HepG2 (cell line): ENCODE data around the gene TNFRSF9. TPM values are rescaled to one million over a fixed set of nuclear protein-coding genes. Genes with fewer than 3 reads are reported as not detected.
A peak's percentile ranks its signal among the peaks of the same experiment; 100 is the strongest.

ENCODE experiments used
- CBFB ChIP-seq: sonication (generic); formaldehyde crosslinking; IDR thresholded peaks from 2 replicates; pipeline ENCODE4 v1.4.0; 2020; ENCODE audit warnings: missing genetic modification reagents
- DRAP1 ChIP-seq: IDR thresholded peaks from 2 replicates; pipeline ENCODE4 v1.6.1; 2016; ENCODE audit warnings: missing genetic modification reagents, missing compliant biosample characterization
- FOSL2 ChIP-seq: sonication (generic); formaldehyde crosslinking; IDR thresholded peaks from 2 replicates; pipeline ENCODE4 v1.4.0; 2020; ENCODE audit warnings: missing genetic modification reagents
- FOXC1 ChIP-seq: sonication (generic); formaldehyde crosslinking; IDR thresholded peaks from 2 replicates; pipeline ENCODE4 v1.8.0; 2022; ENCODE audit warnings: mild to moderate bottlenecking, missing genetic modification reagents, borderline replicate concordance
- HINFP ChIP-seq: sonication (generic); formaldehyde crosslinking; IDR thresholded peaks from 2 replicates; pipeline ENCODE4 v1.4.0; 2020; ENCODE audit warnings: low read depth, mild to moderate bottlenecking, missing genetic modification reagents
- MAZ ChIP-seq, 2 experiments: sonication (generic) in 1 of 2; formaldehyde crosslinking in 1 of 2; IDR thresholded peaks; 2 replicates each; pipeline versions ENCODE4 v1.5.0 to v1.6.1; 2012 to 2020; ENCODE audit warnings: low read depth in 2 of 2, mild to moderate bottlenecking in 2 of 2, borderline replicate concordance in 1 of 2, improper control_type of control experiment in 1 of 2, low read length in 1 of 2, missing genetic modification reagents in 1 of 2, moderate library complexity in 1 of 2
- MBNL3 ChIP-seq: fragments of 250-450 bp; sonication (Bioruptor Pico); conservative IDR thresholded peaks from 2 replicates; pipeline ENCODE4 v1.8.0; 2022; ENCODE audit warnings: mild to moderate bottlenecking, inconsistent platforms
- MIER3 ChIP-seq: IDR thresholded peaks from 2 replicates; pipeline ENCODE4 v1.6.1; 2016; ENCODE audit warnings: missing compliant biosample characterization, borderline replicate concordance
- MTA1 ChIP-seq: sonication (generic); formaldehyde crosslinking; IDR thresholded peaks from 2 replicates; pipeline ENCODE4 v1.4.0; 2020; ENCODE audit warnings: missing genetic modification reagents, mild to moderate bottlenecking, borderline replicate concordance
- NFRKB ChIP-seq: fragments of 450-650 bp; IDR thresholded peaks from 2 replicates; pipeline ENCODE4 v1.6.1; 2017
- TBX3 ChIP-seq: fragments of 450-650 bp; IDR thresholded peaks from 2 replicates; pipeline ENCODE4 v1.6.1; 2017; ENCODE audit warnings: antibody characterized with exemption, mild to moderate bottlenecking, inconsistent platforms, borderline replicate concordance
- THYN1 ChIP-seq: sonication (generic); formaldehyde crosslinking; IDR thresholded peaks from 2 replicates; pipeline ENCODE4 v1.8.1; 2023; ENCODE audit warnings: low read depth, mild to moderate bottlenecking, moderate library complexity, missing genetic modification reagents, borderline replicate concordance
- XRCC5 ChIP-seq: fragments of 200-400 bp; formaldehyde crosslinking; optimal IDR thresholded peaks from 2 replicates; pipeline ENCODE3; 2017; ENCODE audit warnings: mild to moderate bottlenecking, low read length
- ZFP36L2 ChIP-seq: sonication (generic); formaldehyde crosslinking; IDR thresholded peaks from 2 replicates; pipeline ENCODE4 v1.4.0; 2020; ENCODE audit warnings: missing genetic modification reagents
- ZFYVE20 ChIP-seq: sonication (generic); formaldehyde crosslinking; IDR thresholded peaks from 2 replicates; pipeline ENCODE4 v1.8.0; 2023; ENCODE audit warnings: low read depth, mild to moderate bottlenecking, moderate library complexity, missing genetic modification reagents, borderline replicate concordance
- ZNF124 ChIP-seq: sonication (generic); formaldehyde crosslinking; IDR thresholded peaks from 2 replicates; pipeline ENCODE4 v1.4.0; 2020; ENCODE audit warnings: missing genetic modification reagents
- ZNF34 ChIP-seq: sonication (generic); formaldehyde crosslinking; IDR thresholded peaks from 2 replicates; pipeline ENCODE4 v1.4.0; 2020; ENCODE audit warnings: mild to moderate bottlenecking, missing genetic modification reagents, borderline replicate concordance
- ZNF414 ChIP-seq: sonication (generic); formaldehyde crosslinking; IDR thresholded peaks from 2 replicates; pipeline ENCODE4 v1.5.0; 2020; ENCODE audit warnings: missing genetic modification reagents
- ZNF503 ChIP-seq: sonication (generic); formaldehyde crosslinking; IDR thresholded peaks from 2 replicates; pipeline ENCODE4 v1.4.0; 2020; ENCODE audit warnings: missing genetic modification reagents
- ZSCAN25 ChIP-seq: sonication (generic); formaldehyde crosslinking; IDR thresholded peaks from 2 replicates; pipeline ENCODE4 v1.8.0; 2022; ENCODE audit warnings: mild to moderate bottlenecking, missing genetic modification reagents
- polyA plus RNA-seq, 8 experiments: library from polyadenylated mRNA; depleted of rRNA in 3 of 8; stranded (reverse) in 7 of 8; unstranded in 1 of 8; fragments of >200 nt; fragmentation: Illumina TruSeq in 4 of 8; extraction: Trizol in 4 of 8; gene quantifications; 2 replicates each; pipeline versions ENCODE4 v1.2.1 to v1.2.3, GENCODE V29; 2011 to 2016; ENCODE audit warnings: low read depth in 4 of 8, missing spikeins in 1 of 8, mixed read lengths in 1 of 8; ENCODE audit not compliant: insufficient read depth in 1 of 8
- total RNA-seq, 5 experiments: library from RNA; depleted of rRNA; stranded (reverse); fragments of >200 nt; fragmentation: Illumina TruSeq; extraction: Trizol; gene quantifications; 2 replicates each; pipeline ENCODE4 v1.2.3, GENCODE V29; 2016; ENCODE audit warnings: low read depth in 1 of 5
- TF ChIP-seq, protein P1 (sequence below): sonication (generic); formaldehyde crosslinking; IDR thresholded peaks from 2 replicates; pipeline ENCODE4 v1.4.0; 2020; ENCODE audit warnings: mild to moderate bottlenecking, missing genetic modification reagents
- TF ChIP-seq, protein P2 (sequence below): sonication (generic); formaldehyde crosslinking; IDR thresholded peaks from 2 replicates; pipeline ENCODE4 v1.8.0; 2022; ENCODE audit warnings: missing genetic modification reagents, mild to moderate bottlenecking, inconsistent platforms, borderline replicate concordance

The TNFRSF9 gene
- total and polyA plus RNA-seq, 2 of the 13 experiments (the other 11 are each of a cell fraction or from before 2014, with no cell fraction given) = 0.07 TPM; not detected in 1

GRCh38 chr1:7961216-7962013 lies 20.8 kb upstream of the TNFRSF9 start, which contains the start of gene PARK7 (continued):
- no peak for TF ChIP-seq MBNL3 (CRISPR knock-in tag)
- TF ChIP-seq NFRKB = no peak
- TF ChIP-seq CBFB (CRISPR knock-in tag) = peak; percentile 83; the same call in 1 of the 2 replicates
- TF ChIP-seq TBX3 = peak; percentile 66; the same call in 1 of the 2 replicates
- TF ChIP-seq HINFP (CRISPR knock-in tag) = peak; percentile 90; the same call in 1 of the 2 replicates
- TF ChIP-seq THYN1 (CRISPR knock-in tag) = no peak
- TF ChIP-seq, protein P1, sequence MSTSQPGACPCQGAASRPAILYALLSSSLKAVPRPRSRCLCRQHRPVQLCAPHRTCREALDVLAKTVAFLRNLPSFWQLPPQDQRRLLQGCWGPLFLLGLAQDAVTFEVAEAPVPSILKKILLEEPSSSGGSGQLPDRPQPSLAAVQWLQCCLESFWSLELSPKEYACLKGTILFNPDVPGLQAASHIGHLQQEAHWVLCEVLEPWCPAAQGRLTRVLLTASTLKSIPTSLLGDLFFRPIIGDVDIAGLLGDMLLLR (CRISPR knock-in tag) = peak; percentile 80
- peak; percentile 56; the same call in 1 of the 2 replicates for TF ChIP-seq ZNF414 (CRISPR knock-in tag)
- peak; percentile 96 for TF ChIP-seq XRCC5
- TF ChIP-seq ZSCAN25 = peak; percentile 74
- peak; percentile 66 for TF ChIP-seq ZNF503 (CRISPR knock-in tag)
- peak; percentile 77 for TF ChIP-seq MAZ (IDR thresholded peaks at IDR 0.05; ENCODE audit: borderline replicate concordance, low read depth, low read length)
- peak; percentile 98 for TF ChIP-seq MAZ (CRISPR knock-in tag; IDR thresholded peaks at IDR 0.05; ENCODE audit: low read depth)
- peak; percentile 86; the same call in 1 of the 2 replicates for TF ChIP-seq FOXC1 (CRISPR knock-in tag)
- peak; percentile 98 for TF ChIP-seq ZNF34 (CRISPR knock-in tag)
- TF ChIP-seq, protein P2, sequence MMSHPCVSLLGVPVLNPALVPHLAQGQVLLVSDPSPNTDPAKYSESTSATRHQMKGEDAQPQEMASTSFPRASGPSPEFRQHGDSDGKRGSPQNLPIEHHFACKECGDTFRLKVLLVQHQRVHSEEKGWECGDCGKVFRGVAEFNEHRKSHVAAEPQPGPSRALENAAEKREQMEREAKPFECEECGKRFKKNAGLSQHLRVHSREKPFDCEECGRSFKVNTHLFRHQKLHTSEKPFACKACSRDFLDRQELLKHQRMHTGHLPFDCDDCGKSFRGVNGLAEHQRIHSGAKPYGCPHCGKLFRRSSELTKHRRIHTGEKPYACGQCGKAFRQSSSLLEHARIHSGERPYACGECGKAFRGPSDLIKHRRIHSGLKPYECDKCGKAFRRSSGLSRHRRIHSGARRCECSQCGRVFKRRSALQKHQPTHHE = peak; percentile 61; the same call in 1 of the 2 replicates
- TF ChIP-seq DRAP1 = peak; percentile 96
- TF ChIP-seq ZFP36L2 (CRISPR knock-in tag) = no peak
- TF ChIP-seq ZFYVE20 (CRISPR knock-in tag) = no peak
- peak; percentile 52; the same call in 1 of the 2 replicates for TF ChIP-seq FOSL2 (CRISPR knock-in tag)
- peak; percentile 22; the same call in 1 of the 2 replicates for TF ChIP-seq MIER3 (CRISPR knock-in tag)
- peak; percentile 82 for TF ChIP-seq ZNF124 (CRISPR knock-in tag)
- TF ChIP-seq MTA1 (CRISPR knock-in tag) = peak; percentile 90; the same call in 1 of the 2 replicates
